Stomach (tissue), 4 donors: Measurements from ENCODE around the gene PRDM12.

Source experiments
- EP300 ChIP-seq: sonication (generic); formaldehyde crosslinking; IDR thresholded peaks from one replicate; pipeline ENCODE4 v1.6.1; 2017; ENCODE audit warnings: antibody characterized with exemption
- POLR2A ChIP-seq, 4 donors: fragments of 450-650 bp; IDR thresholded peaks; one replicate each; pipeline ENCODE4 v1.6.1; 2016; ENCODE audit warnings: antibody characterized with exemption in 4 of 4, control low read depth in 2 of 4, mild to moderate bottlenecking in 1 of 4, moderate library complexity in 1 of 4
- POLR2AphosphoS5 ChIP-seq, 3 donors: sonication (generic); formaldehyde crosslinking; IDR thresholded peaks; one replicate each; pipeline ENCODE4 v1.6.1; 2016; ENCODE audit warnings: antibody characterized with exemption in 3 of 3
- TF ChIP-seq, protein P1 (sequence below), 7 experiments: fragments of 450-650 bp in 4 of 7; fragments of 200-600 bp in 3 of 7; sonication (generic) in 3 of 7; IDR thresholded peaks; one replicate each; pipeline ENCODE4 v1.5.1; 2016 to 2019; ENCODE audit warnings: antibody characterized with exemption in 7 of 7, control low read depth in 2 of 7, mild to moderate bottlenecking in 1 of 7

DNA sequence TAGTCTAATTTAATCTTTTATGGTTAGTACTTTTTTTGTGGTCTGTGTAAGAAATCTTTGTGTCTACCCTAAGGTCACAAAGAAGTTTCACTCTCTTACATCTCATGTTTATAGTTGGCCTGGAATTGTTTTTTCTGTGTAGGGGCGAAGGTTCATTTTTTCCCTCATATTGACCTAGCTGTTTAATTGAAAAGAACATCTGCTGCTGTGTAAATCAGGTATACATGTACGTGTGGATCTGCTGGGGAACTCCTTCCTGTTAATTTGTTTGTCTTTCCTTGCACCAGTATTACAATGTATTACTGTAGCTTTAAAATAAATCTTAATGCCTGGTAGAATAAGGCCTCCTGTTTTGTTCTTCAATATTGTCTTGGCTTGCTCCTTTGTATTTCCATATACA, 67.0 kb downstream of the PRDM12 start:
- TF ChIP-seq, protein P1, sequence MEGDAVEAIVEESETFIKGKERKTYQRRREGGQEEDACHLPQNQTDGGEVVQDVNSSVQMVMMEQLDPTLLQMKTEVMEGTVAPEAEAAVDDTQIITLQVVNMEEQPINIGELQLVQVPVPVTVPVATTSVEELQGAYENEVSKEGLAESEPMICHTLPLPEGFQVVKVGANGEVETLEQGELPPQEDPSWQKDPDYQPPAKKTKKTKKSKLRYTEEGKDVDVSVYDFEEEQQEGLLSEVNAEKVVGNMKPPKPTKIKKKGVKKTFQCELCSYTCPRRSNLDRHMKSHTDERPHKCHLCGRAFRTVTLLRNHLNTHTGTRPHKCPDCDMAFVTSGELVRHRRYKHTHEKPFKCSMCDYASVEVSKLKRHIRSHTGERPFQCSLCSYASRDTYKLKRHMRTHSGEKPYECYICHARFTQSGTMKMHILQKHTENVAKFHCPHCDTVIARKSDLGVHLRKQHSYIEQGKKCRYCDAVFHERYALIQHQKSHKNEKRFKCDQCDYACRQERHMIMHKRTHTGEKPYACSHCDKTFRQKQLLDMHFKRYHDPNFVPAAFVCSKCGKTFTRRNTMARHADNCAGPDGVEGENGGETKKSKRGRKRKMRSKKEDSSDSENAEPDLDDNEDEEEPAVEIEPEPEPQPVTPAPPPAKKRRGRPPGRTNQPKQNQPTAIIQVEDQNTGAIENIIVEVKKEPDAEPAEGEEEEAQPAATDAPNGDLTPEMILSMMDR (IDR thresholded peaks at IDR 0.05) = no peak
- TF ChIP-seq POLR2A (IDR thresholded peaks at IDR 0.05) (no peak), POLR2AphosphoS5 (IDR thresholded peaks at IDR 0.05) (no peak), EP300 (no peak)
